Measurements from ENCODE around the gene LRRC8C. TPM values are rescaled to one million over a fixed set of nuclear protein-coding genes. Genes with fewer than 3 reads are reported as not detected.

LRRC8C gene
- total and polyA plus RNA-seq, 2 of the 8 experiments (the other 6 are each of a cell fraction or from before 2014, with no cell fraction given) = 1.1 to 2.1 TPM

GRCh38 chr1:89649783-89650182 is 16.9 kb downstream of the LRRC8C start:
- no peak overlapping the region for H4K91ac ChIP-seq (replicated peaks; ENCODE audit: insufficient read length, low read length)
- no peak overlapping the region for H3K14ac ChIP-seq (ENCODE audit: insufficient read length)
- no peaks in the 10 kb centered on the region for H3K79me1 ChIP-seq (ENCODE audit: low read depth, low read length)
- H3K4me1 ChIP-seq (replicated peaks in 1 of 4; ENCODE audit: control insufficient read depth in 3 of 4, insufficient read depth in 4 of 4, low read length in 3 of 4) = no peaks in the 10 kb centered on the region
- no peak overlapping the region for H3K27ac ChIP-seq (ENCODE audit: low read depth, low read length)
- H3K4me3 ChIP-seq (ENCODE audit: extremely low read depth in 1 of 4, insufficient read depth in 2 of 4, low read depth in 3 of 4, low read length in 4 of 4) = no peak overlapping the region
- H3K18ac ChIP-seq (ENCODE audit: extremely low read depth, low read length) = no peak overlapping the region
- FAIRE-seq (no peak), DNase-seq (ENCODE audit: low read depth in 1 of 2, low spot score in 2 of 2) (no peak)
- no peak overlapping the region for H4K8ac ChIP-seq (ENCODE audit: extremely low read depth, insufficient read depth, low read length)
- POLR2A ChIA-PET (ENCODE audit: partially characterized antibody) = no interaction called here
- H3K23ac ChIP-seq (ENCODE audit: insufficient read length) = no peak overlapping the region
- no peaks in the 10 kb centered on the region for H4K20me1 ChIP-seq (replicated peaks in 1 of 2; ENCODE audit: control insufficient read depth in 1 of 2, insufficient read depth in 2 of 2, low read length in 2 of 2)
- H2BK5ac ChIP-seq (ENCODE audit: low read depth, low read length) = no peak overlapping the region
- no peak overlapping the region for H4K5ac ChIP-seq (ENCODE audit: insufficient read length, low read depth, low read length)
- CTCF ChIA-PET (ENCODE audit: partially characterized antibody) = no interaction called here
- no peak overlapping the region for H3K9ac ChIP-seq (replicated peaks in 1 of 4; ENCODE audit: extremely low read depth in 1 of 4, low read depth in 3 of 4, low read length in 3 of 4)
- H2BK120ac ChIP-seq (replicated peaks; ENCODE audit: low read depth, low read length) = no peak overlapping the region
- H3K56ac ChIP-seq (replicated peaks; ENCODE audit: insufficient read length, low read depth, low read length) = no peak overlapping the region
- no peak overlapping the region for H2BK20ac ChIP-seq (ENCODE audit: low read length)
- no peak overlapping the region for H2BK12ac ChIP-seq (ENCODE audit: low read depth, low read length)
- no peaks in the 10 kb centered on the region for H3K79me2 ChIP-seq (ENCODE audit: control insufficient read depth in 1 of 2, insufficient read depth in 2 of 2, low read length in 2 of 2)
- no peak for TF ChIP-seq RXRA (IDR thresholded peaks at IDR 0.05; ENCODE audit: insufficient read depth, low read depth, low read length)
- no peak for TF ChIP-seq CEBPB (IDR thresholded peaks at IDR 0.05; ENCODE audit: low read depth, low read length)
- TF ChIP-seq TEAD4 (IDR thresholded peaks at IDR 0.05; ENCODE audit: low read depth, low read length) = no peak
- TF ChIP-seq RBBP5 (IDR thresholded peaks at IDR 0.05; ENCODE audit: borderline replicate concordance, low read depth, low read length) = no peak
- TF ChIP-seq CHD1 (IDR thresholded peaks at IDR 0.05; ENCODE audit: low read depth, low read length) = no peak
- TF ChIP-seq JUND (IDR thresholded peaks at IDR 0.05; ENCODE audit: low read length) = no peak
- no peak for TF ChIP-seq POU5F1 (IDR thresholded peaks at IDR 0.05; ENCODE audit: low read depth, low read length)
- TF ChIP-seq SRF (IDR thresholded peaks at IDR 0.05; ENCODE audit: low read depth, low read length) = no peak
- no peak for TF ChIP-seq CREB1 (IDR thresholded peaks at IDR 0.05)
- TF ChIP-seq KDM1A (IDR thresholded peaks at IDR 0.05; ENCODE audit: borderline replicate concordance, low read length) = no peak
- no peak for TF ChIP-seq EGR1 (IDR thresholded peaks at IDR 0.05; ENCODE audit: borderline replicate concordance, low read depth, low read length)
- no peak for TF ChIP-seq TBP (IDR thresholded peaks at IDR 0.05; ENCODE audit: low read depth, low read length)
- TF ChIP-seq HDAC2 (IDR thresholded peaks at IDR 0.05; ENCODE audit: borderline replicate concordance in 1 of 2, low read depth in 2 of 2, low read length in 2 of 2) = no peak
- no peak for TF ChIP-seq BACH1 (IDR thresholded peaks at IDR 0.05; ENCODE audit: low read length)
- no peaks in the 10 kb centered on the region for H3K36me3 ChIP-seq (ENCODE audit: control insufficient read depth in 2 of 4, insufficient read depth in 4 of 4, low read length in 3 of 4)
- no peaks in the 10 kb centered on the region for H3K27me3 ChIP-seq (replicated peaks in 1 of 4; ENCODE audit: control insufficient read depth in 3 of 4, extremely low read depth in 1 of 4, insufficient read depth in 3 of 4, low read length in 3 of 4)
- no peak overlapping the region for H2AK5ac ChIP-seq (ENCODE audit: low read depth, low read length)
- no peaks in the 10 kb centered on the region for H3K9me3 ChIP-seq (ENCODE audit: insufficient read depth in 2 of 2, low read depth in 1 of 2, low read length in 1 of 2)
- H2AFZ ChIP-seq (ENCODE audit: low read length) = no peak overlapping the region
- no peak overlapping the region for H2BK15ac ChIP-seq (ENCODE audit: low read length)
- H3K4ac ChIP-seq (replicated peaks; ENCODE audit: insufficient read length, low read depth, low read length) = no peak overlapping the region
- no peaks in the 10 kb centered on the region for H3K23me2 ChIP-seq (ENCODE audit: low read depth, low read length)
- no peak overlapping the region for H3K4me2 ChIP-seq (ENCODE audit: insufficient read depth in 1 of 2, low read depth in 2 of 2, low read length in 2 of 2)

All from H1 (cell line).